ENCODE measurements around the gene E2F6. TPM values are rescaled to one million over a fixed set of nuclear protein-coding genes. Genes with fewer than 3 reads are reported as not detected.

Gene E2F6
- total RNA-seq (1 to 10 TPM; 4.2 to 7.7 TPM), polyA plus RNA-seq (1 to 10 TPM; 3.5 to 5.4 TPM)

- Histone ChIP-seq H3K9ac (ENCODE audit: low read depth in 1 of 2, low read length in 2 of 2) (peak within 1 kb of the TSS; percentile 35 to 61), H3K36me3 (ENCODE audit: control insufficient read depth in 4 of 4, insufficient read depth in 3 of 4, low read depth in 1 of 4, low read length in 3 of 4) (no peaks in the 10 kb centered on the region), H3K4me3 (ENCODE audit: low read depth in 1 of 3, low read length in 3 of 3) (peak within 1 kb of the TSS; percentile 79 to 94 (median 80)), H3K9me3 (ENCODE audit: control insufficient read depth in 4 of 4, low read length in 3 of 4) (no peaks in the 10 kb centered on the region), H3K27ac (ENCODE audit: low read depth in 1 of 2, low read length in 2 of 2) (peak within 1 kb of the TSS; percentile 85 to 89), H3K4me1 (ENCODE audit: control insufficient read depth in 4 of 4, insufficient read depth in 4 of 4, low read length in 3 of 4) (peaks cover 8 to 23% (median 14%) of the 10 kb centered on the region in 4 donors), H3K27me3 (ENCODE audit: control insufficient read depth in 4 of 4, insufficient read depth in 4 of 4, low read length in 3 of 4) (no peaks in the 10 kb centered on the region)
- DNase-seq (ENCODE audit: low spot score), result peak; percentile 91
- WGBS, result under 1% methylated on average over 86 of the region's 86 CpGs
- no peak for TF ChIP-seq CTCF (IDR thresholded peaks at IDR 0.05; ENCODE audit: low read depth, low read length, missing input control)
- peak; percentile 18 to 28 for TF ChIP-seq HNF4A (conservative IDR thresholded peaks at IDR 0.05)
- TF ChIP-seq NR2F2 (IDR thresholded peaks at IDR 0.05), result peak; percentile 35
- peak; percentile 94 for TF ChIP-seq YY1 (IDR thresholded peaks at IDR 0.05)
- TF ChIP-seq RAD21 (IDR thresholded peaks at IDR 0.05), result peak; percentile 12 to 39
- TF ChIP-seq JUND (IDR thresholded peaks at IDR 0.05), result peak; percentile 8 to 27
- no peak for TF ChIP-seq ATF3 (IDR thresholded peaks at IDR 0.05)
- no peak for TF ChIP-seq TAF1 (conservative IDR thresholded peaks at IDR 0.05)
- TF ChIP-seq REST (IDR thresholded peaks at IDR 0.05), result peak; percentile 64
- TF ChIP-seq SP1 (IDR thresholded peaks at IDR 0.05), result peak; percentile 82
- peak; percentile 72 for TF ChIP-seq MAX (IDR thresholded peaks at IDR 0.05)
- TF ChIP-seq RXRA (IDR thresholded peaks at IDR 0.05), result peak; percentile 35 to 45
- peak; percentile 87 to 94 for TF ChIP-seq EGR1 (IDR thresholded peaks at IDR 0.05; ENCODE audit: low read depth in 2 of 2)
- peak in 1 of 2 donors; percentile 80 for TF ChIP-seq GABPA (IDR thresholded peaks at IDR 0.05 in 1 of 2, conservative IDR thresholded peaks at IDR 0.05 in 1 of 2)
- no peak for TF ChIP-seq FOXA2 (IDR thresholded peaks at IDR 0.05)
- peak; percentile 48 for TF ChIP-seq FOXA1 (IDR thresholded peaks at IDR 0.05)
Observed at GRCh38 chr2:11465485-11466306, at the start of gene E2F6. TSS of gene E2F6 (minus strand) at chr2:11466161. CDS start at chr2:11465879, 282 bp downstream.

- H3K9me3 ChIP-seq (ENCODE audit: control insufficient read depth in 4 of 4, low read length in 3 of 4), result no peaks in the 10 kb centered on the region
- H3K4me1 ChIP-seq (ENCODE audit: control insufficient read depth in 4 of 4, insufficient read depth in 4 of 4, low read length in 3 of 4), result peaks cover 0 to 3% (median 0%) of the 10 kb centered on the region in 4 donors
- H3K27me3 ChIP-seq (ENCODE audit: control insufficient read depth in 4 of 4, insufficient read depth in 4 of 4, low read length in 3 of 4), result no peaks in the 10 kb centered on the region
- 83% methylated on average over 6 of the region's 6 CpGs for WGBS
- H3K9ac ChIP-seq (ENCODE audit: low read depth in 1 of 2, low read length in 2 of 2), result no peak overlapping the region
- no peak for DNase-seq (ENCODE audit: low spot score)
- H3K36me3 ChIP-seq (ENCODE audit: control insufficient read depth in 4 of 4, insufficient read depth in 3 of 4, low read depth in 1 of 4, low read length in 3 of 4), result no peaks in the 10 kb centered on the region
- H3K4me3 ChIP-seq (ENCODE audit: low read depth in 1 of 3, low read length in 3 of 3), result no peak overlapping the region
- no peak overlapping the region for H3K27ac ChIP-seq (ENCODE audit: low read depth in 1 of 2, low read length in 2 of 2)
- TF ChIP-seq HNF4A (conservative IDR thresholded peaks at IDR 0.05), result no peak
- no peak for TF ChIP-seq GABPA (IDR thresholded peaks at IDR 0.05 in 1 of 2, conservative IDR thresholded peaks at IDR 0.05 in 1 of 2)
- no peak for TF ChIP-seq CTCF (IDR thresholded peaks at IDR 0.05; ENCODE audit: low read depth, low read length, missing input control)
- TF ChIP-seq TAF1 (conservative IDR thresholded peaks at IDR 0.05), result no peak
- no peak for TF ChIP-seq REST (IDR thresholded peaks at IDR 0.05)
- no peak for TF ChIP-seq ATF3 (IDR thresholded peaks at IDR 0.05)
- no peak for TF ChIP-seq RXRA (IDR thresholded peaks at IDR 0.05)
- no peak for TF ChIP-seq FOXA1 (IDR thresholded peaks at IDR 0.05)
- no peak for TF ChIP-seq HNF4G (IDR thresholded peaks at IDR 0.05)
- TF ChIP-seq YY1 (IDR thresholded peaks at IDR 0.05), result no peak
- no peak for TF ChIP-seq EGR1 (IDR thresholded peaks at IDR 0.05; ENCODE audit: low read depth in 2 of 2)
Observed at GRCh38 chr2:11515490-11515981, 49.6 kb upstream of the E2F6 start.
